Putamen (tissue), 1 donor: ENCODE data around the gene CYP8B1.

Source experiments
- DNase-seq: peaks from one replicate; pipeline ENCODE4 v3.0.0-alpha.2; 2016; ENCODE audit warnings: low spot score

Gene CYP8B1, protein sequence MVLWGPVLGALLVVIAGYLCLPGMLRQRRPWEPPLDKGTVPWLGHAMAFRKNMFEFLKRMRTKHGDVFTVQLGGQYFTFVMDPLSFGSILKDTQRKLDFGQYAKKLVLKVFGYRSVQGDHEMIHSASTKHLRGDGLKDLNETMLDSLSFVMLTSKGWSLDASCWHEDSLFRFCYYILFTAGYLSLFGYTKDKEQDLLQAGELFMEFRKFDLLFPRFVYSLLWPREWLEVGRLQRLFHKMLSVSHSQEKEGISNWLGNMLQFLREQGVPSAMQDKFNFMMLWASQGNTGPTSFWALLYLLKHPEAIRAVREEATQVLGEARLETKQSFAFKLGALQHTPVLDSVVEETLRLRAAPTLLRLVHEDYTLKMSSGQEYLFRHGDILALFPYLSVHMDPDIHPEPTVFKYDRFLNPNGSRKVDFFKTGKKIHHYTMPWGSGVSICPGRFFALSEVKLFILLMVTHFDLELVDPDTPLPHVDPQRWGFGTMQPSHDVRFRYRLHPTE

DNA sequence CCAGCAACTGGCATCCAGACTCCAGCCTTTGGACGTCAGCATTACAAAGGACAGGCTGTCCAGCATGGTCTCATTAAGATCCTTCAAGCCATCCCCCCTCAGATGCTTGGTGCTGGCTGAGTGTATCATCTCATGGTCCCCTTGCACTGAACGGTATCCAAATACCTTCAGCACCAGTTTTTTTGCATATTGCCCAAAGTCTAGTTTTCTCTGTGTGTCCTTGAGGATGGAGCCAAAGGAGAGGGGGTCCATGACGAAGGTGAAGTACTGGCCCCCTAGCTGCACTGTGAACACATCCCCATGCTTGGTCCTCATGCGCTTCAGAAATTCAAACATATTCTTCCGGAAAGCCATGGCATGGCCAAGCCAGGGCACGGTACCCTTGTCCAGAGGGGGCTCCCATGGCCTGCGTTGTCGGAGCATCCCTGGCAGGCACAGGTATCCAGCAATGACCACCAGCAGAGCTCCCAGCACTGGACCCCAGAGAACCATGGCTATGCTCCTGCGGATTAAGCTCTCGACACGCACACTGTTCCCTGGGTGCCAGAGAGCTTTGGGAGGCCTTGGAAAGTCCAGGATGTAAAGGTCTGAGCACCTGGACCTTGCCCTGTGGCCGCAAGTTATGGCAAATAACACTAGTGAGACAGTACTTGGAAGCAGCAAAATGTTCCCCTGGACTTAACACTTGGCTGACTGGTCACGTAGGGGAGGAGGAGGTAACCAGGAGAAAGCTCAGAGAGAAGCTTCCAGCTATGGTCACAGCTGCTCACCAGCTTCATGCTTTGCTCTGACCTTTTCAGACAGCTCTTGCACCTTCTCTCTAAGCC, at the start of gene CYP8B1:
Gene CYP8B1, minus strand, starts transcription at position 555 of the 827 bp plus-strand sequence. Its CDS starts 63 bp downstream, at position 492.
- no peak for DNase-seq

DNA sequence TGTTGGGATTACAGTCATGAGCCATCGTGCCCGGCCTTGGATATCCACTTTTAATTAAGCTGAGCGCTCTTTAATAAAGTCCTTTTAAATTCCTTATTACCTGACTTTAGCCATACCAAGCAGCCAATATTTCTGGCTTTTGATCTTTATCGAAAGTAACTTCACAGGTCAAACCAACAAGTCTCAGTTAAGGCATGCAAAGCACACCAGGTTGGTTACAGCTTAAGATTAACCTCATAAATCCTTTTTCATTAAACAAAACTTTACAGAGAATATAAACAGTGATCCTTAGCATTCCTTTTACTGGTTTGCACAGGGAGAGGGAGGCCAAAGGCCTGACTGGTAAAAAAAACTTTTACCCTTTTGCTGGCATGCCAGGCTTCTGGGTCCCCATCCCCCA, 47.9 kb upstream of the CYP8B1 start:
- no peak for DNase-seq

DNA sequence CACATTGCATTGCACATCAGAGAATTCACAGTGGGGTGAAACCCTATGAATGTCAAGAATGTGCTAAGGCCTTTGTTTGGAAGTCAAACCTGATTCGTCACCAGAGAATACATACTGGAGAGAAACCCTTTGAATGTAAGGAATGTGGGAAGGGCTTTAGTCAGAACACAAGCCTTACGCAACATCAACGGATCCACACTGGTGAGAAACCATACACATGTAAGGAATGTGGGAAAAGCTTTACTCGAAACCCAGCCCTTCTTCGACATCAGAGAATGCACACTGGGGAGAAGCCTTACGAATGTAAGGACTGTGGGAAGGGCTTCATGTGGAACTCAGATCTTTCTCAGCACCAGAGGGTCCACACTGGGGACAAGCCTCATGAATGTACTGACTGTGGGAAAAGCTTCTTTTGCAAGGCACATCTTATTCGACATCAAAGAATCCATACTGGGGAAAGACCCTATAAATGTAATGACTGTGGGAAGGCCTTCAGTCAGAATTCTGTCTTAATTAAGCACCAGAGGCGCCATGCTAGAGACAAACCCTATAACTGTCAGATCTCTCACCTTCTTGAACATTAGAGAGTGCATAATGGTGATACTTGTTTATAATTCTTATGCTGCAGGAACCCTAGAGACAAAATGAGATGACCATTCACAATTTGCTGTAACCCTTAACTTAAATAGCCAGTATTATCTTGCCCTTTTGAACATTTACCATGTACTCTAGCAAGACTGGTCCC, 39.3 kb upstream of the CYP8B1 start:
- DNase-seq: no peak

DNA sequence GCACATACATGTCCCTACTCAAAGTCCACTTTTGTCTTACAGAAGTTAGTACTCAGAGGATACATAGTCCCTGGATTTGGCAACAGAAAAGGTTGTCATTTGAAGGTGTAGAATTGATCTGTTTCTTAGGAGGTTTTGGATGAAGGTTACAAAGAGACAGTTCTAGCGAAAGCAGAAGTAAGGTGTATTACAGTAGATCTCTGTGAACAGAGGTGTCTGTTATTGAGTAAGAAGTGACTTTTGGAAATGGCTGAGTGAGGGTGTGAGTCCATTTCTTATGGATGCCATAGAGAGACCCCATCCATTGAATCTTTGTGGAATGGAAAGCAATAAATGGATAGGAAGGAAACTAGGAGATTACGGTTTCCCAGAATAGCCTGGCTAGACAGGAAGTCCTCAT, 35.9 kb upstream of the CYP8B1 start:
- DNase-seq: no peak

DNA sequence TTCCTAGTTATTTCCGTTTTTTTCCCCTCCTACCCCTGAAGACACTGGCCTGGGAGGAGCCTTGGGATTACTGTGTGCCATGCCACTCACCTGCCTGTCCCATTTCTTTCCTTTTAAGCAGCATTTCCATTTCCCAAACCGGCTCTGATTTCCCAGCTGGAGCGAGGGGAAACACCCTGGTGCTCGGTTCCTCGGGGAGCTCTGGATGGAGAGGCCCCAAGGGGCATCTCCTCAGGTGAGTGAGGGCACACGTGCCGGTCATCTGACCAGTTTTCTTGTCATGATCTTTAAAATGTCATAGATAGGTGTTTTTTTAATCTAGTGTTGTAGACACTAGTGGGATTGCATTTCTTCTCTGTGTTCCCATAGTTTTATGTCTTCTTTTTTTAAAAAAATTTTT, 33.0 kb upstream of the CYP8B1 start:
- DNase-seq: no peak

DNA sequence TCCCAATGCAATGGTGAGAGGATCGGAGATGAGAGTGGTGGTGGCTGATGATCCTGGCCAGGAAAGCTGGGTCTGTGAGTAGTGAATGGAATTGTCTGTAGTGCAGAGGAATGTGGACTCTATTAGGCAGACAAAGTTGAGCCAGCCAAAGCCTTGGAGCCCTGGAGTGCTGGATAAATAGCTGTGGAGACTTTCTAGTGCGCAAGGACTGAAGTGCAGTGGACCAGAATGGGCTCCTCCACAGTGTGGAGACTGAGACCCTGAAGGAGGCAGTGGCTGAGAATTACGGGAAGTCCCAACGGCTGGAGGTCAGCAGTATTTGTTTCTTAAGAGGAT, 31.1 kb upstream of the CYP8B1 start:
- no peak for DNase-seq

DNA sequence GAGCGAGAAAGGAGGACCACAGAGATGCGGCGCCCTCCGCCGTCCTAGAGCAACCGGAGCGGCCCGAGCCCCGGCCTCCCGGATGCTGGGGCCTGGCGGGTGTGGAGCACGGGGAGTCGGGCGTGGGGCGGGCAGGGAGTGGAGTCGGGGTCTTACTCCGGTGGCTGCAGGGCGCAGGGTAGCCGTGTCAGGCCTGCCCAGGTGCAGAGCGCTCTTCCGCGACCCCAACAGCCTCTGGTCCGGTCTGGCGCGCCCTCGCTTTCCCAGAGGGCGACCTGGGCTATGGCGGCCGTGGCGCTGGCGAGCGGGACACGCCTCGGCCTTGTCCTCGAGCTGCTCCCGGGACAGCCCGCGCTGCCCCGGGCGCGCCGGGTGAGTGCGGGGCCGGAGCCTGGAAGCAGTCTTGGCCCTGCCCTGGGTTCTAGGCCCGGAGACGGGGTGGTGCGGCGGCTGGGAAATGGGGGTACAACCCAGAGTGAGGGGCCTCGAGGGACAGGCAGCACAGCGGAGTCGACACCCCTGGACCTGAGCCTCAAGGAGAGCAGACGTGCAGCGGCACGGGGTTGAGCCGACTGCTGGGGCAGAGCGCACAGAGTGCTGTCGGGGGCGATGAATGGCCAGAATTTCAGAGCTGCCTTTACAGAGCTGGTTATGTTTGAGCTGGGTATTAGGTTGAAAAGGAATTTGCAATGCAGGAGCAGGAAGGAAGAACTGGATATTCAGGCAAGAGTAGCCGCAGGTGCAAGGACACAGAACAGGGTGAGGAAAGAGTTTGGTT, 30.6 kb upstream of the CYP8B1 start, which contains the start of gene ZNF662:
Gene ZNF662, plus strand, starts transcription at position 73 of the 778 bp plus-strand sequence. CDS start 1,973 bp downstream, outside the sequence.
- peak; percentile 32 for DNase-seq

DNA sequence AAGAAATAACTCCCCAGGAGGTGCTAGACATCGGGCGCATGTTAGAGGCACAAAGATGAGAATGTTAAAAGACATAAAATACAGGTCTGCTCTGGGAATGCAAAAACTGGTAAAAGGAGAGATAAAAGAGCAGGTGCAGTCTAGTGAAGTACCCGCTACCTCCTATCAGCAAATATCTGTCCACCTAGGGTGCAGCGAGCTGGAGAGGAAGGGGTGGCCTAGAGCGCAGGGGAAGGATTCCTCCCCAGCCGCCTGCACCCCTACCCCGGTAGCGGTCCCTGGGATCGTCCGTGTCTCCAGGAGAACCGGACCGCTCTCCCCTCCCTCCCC, 30.0 kb upstream of the CYP8B1 start:
- no peak for DNase-seq

DNA sequence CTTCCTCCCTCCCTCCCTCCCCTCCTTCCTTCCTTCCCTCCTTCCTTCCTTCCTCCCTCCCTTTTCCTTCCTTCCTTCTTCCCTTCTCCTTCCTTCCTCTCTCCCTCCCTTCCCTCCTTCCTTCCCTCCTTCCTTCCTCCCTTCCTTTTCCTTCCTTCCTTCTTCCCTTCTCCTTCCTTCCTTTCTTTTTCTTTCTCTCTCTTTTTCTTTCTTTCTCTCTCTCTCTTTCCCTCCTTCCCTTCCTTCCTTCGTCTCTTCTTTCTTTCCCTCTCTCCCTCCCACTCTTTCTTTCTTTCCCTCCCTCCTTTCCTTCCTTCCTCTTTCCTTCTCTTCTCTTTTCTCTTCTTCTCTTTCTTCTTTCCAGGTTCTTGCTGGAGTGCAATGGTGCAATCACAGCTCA, 28.4 kb upstream of the CYP8B1 start:
- DNase-seq: no peak

DNA sequence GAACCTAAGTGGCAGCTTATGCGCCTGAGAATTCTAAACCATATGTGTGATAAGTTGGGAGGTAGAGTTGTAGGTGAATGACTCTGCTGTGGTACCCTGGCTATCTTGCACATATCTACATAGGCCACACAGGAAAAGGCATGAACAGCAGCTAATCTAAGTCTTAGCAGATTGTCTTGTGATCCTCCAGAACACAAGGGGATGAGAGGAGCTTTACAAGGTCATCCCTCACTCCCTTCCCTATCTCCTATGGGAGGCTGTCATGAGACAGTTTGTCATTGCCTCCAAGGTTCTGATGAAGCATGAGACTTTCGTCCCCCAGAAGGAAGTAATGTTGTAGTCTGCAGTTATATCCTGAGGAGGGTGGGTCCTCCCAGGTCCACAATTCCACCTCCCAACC, 26.6 kb upstream of the CYP8B1 start:
- DNase-seq: no peak

DNA sequence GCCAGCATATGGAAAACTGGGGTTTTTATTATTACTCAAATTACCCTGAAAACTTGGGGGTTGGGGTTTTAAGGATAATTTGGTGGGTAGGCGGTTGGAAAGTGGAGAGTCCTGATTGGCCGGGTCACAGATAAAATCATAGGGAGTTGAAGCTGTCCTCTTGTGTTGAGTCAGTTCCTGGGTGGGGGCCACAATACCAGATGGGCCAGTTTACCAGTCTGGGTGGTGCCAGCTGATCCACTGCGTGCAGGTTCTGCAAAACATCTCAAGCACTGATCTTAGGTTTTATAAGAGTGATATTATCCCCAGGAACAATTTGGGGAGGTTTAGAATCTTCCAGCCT, 25.4 kb upstream of the CYP8B1 start:
- no peak for DNase-seq

DNA sequence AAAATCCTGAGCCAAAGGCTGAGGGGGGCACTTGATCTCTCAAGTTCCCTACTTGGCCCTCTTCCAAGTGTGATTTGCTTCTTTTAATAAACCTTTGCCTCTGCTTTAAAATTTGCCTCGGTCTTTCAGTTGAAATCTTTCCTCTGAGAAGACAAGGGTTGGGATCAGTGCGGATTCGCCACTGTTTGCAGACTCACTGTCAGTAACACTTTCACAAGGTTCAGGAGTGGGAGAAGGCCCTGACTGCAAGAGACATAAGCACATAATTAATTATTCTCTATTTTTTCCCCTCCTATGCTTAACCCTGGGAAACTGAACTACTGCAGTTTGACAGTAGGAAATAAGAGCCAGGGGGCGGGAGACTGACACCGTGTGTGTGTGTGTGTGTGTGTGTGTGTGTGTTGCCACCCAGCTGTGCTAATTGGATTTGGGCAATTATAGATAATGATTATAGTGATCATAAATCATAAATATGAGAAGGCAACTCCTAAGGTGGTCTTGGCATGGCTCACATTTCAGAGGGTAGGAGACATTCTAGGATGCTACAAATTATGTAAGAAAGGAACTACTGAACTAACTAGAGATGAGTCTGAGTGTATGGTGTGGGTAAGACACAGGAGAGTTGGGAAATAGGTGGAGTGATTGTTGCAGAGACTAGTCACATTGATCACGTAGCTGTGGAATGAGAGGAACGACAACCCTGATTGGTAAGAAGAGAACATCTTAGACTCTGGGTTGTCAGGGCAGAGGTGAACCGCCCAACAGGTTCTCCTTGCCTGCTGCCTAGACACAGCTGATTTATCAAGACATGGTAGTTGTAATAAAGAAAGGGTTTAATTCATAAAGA, 24.8 kb upstream of the CYP8B1 start:
- DNase-seq: peak; percentile 8

DNA sequence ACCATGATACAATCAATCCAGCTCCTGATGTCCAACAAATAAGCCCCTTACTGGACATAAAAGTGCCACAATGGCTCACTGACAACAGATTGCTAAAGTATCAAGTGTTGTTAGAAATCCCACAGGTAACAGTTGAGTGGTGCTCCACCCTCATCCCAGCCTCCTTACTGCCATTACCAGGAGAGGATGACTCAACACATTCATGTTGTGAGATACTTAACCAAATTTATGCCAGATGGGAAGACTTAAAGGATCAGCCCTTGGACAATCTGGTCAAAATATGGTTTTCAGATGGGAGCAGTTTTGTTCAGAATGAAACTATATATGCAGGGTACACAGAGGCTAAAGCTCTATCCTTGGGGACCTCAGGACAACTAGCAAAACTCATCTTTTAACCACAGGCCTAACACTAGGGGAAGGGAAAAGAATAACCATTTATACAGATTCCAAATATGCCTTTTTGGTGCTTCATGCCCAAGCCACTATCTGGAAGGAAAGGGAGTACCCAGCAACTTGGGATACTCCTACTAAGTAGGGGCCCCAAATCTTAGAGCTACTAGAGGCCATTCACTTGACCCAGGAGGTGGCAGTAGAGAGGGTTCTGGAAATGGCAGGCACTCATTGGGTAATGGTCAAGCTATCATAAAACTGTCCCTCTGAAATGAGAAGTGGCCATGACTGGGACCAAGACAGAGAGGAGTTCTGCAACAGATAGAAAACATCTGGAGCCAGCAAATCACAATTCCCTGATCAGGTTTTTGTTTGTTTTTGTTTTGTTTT, 23.4 kb upstream of the CYP8B1 start:
- DNase-seq: no peak

DNA sequence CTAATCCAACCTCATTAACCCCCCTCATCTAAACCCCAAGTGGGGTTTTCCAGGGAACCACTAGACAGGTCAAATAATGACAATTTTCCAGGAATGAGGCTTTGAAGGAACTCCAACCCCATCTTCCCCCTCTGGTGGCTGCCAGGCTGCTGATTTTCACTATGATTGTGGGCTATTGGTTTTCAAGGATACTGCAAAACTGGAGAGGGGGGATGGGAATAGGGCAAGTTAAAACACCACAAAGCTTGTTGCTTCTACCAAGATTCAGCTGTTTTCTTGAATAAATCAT, 19.8 kb upstream of the CYP8B1 start:
- no peak for DNase-seq

DNA sequence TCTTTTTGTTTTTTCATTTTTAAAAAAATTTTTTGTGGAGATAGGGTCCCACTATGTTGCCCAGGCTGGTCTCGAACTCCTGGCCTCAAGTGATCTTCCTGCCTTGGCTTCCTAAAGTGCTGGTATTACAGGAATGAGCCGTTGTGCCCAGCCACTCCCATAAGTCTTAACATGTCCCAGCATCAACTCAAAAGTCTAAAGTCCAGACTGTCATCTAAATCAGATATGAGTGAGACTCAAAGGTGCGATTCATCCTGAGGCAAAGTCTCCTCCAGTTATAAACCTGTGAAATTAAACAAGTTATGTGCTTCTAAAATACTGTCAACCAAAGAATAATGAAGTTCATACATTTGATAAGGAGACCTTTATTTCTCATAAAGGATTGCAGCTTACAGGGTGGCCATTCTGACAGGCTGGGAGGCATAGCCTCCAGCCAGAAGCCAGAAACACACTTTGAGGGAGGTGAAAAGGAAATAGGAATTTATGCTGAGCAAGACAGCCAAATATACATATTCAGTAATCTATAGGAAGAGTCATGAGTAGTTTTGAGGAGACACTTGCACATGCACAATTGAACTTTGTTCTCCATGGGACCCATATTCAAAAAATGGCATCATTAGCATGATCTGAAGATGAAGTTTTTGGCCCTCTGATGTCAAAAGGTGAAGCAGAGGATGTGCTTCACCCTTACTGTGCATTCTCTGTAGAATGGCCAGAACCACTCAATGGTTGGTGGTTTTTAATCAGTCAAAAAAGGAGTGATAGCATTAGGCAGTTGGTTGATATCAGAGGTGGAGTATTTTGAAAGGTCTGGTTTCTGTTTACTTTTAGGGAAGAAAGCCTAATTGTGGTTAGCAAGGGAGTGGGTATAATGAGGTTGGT, 19.3 kb upstream of the CYP8B1 start:
- DNase-seq: no peak

DNA sequence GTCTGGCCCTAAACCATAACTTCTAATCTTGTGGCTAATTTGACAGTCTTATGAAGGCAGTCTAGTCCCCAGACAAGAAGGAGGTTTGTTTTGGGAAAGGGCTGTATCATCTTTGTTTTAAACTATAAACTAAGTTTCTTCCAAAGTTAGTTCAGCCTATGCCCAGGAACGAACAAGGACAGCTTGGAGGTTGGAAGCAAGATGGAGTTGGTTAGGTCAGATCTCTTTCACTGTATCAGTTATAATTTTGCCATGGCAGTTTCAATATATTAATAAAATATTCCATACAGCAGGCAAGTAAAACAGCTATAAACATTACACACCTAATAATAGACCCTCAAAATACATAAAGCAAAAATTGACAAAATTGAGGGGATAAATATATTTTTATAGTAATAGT, 17.1 kb upstream of the CYP8B1 start:
- no peak for DNase-seq

DNA sequence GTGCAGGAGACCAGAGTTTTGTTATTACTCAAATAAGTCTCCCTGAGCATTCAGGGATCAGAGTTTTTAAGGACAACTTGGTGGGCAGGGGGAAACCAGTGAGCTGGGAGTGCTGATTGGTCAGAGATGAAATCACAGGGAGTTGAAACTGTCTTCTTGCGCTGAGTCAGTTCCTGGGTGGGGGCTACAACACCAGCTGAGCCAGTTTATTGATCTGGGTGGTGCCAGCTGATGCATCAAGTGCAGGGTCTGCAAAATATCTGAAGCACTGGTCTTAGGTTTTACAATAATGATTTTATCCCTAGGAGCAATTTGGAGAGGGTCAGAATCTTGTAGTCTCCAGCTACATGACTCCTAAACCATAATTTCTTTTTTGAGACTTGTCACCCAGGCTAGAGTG, 16.5 kb upstream of the CYP8B1 start:
- DNase-seq: no peak

DNA sequence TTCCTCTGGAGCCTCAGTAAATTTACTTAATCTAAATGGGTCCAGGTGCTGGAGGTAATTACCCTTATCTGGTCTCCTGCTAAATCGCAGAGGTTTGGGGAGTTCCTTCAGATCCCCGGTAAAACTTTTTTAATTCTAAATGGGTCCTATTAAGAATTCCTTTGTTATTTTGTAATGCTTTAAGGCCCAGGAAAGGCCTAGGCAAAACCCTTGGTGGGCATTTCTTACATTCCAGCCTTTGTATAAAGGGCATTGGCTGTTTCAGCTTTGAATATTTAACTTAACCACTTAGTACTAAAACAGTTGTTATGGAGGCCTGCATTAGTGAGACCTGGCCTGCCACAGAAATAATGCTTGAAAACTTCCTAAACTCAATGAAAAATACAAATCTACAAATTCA, 15.4 kb upstream of the CYP8B1 start:
- DNase-seq: no peak

DNA sequence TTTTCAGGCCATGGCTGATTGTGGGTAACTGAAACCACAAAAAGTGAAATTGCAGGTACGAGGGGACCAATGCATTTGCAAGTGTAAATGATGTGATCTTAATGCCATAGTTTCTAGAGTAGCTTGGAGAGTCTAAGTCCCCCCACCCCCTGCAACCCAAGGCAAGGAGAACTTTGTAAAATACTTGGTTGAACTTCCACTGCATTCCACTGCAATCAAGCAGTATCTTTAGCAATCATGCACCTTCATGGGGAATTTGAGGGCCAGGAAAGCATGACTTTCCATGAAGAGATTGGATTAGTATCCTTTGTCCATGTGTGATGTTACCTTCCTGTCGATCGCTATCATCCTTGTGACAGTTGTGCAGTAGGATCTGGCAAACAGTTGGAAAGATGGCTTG, 11.4 kb upstream of the CYP8B1 start:
- DNase-seq: no peak
